ENCODE results near the gene GPR137. TPM values are rescaled to one million over a fixed set of nuclear protein-coding genes. Genes with fewer than 3 reads are reported as not detected.

Gene GPR137
- total and polyA plus RNA-seq, 2 experiments from 2014 or later: 16.3 to 32.5 TPM

- TF ChIP-seq, protein P1, sequence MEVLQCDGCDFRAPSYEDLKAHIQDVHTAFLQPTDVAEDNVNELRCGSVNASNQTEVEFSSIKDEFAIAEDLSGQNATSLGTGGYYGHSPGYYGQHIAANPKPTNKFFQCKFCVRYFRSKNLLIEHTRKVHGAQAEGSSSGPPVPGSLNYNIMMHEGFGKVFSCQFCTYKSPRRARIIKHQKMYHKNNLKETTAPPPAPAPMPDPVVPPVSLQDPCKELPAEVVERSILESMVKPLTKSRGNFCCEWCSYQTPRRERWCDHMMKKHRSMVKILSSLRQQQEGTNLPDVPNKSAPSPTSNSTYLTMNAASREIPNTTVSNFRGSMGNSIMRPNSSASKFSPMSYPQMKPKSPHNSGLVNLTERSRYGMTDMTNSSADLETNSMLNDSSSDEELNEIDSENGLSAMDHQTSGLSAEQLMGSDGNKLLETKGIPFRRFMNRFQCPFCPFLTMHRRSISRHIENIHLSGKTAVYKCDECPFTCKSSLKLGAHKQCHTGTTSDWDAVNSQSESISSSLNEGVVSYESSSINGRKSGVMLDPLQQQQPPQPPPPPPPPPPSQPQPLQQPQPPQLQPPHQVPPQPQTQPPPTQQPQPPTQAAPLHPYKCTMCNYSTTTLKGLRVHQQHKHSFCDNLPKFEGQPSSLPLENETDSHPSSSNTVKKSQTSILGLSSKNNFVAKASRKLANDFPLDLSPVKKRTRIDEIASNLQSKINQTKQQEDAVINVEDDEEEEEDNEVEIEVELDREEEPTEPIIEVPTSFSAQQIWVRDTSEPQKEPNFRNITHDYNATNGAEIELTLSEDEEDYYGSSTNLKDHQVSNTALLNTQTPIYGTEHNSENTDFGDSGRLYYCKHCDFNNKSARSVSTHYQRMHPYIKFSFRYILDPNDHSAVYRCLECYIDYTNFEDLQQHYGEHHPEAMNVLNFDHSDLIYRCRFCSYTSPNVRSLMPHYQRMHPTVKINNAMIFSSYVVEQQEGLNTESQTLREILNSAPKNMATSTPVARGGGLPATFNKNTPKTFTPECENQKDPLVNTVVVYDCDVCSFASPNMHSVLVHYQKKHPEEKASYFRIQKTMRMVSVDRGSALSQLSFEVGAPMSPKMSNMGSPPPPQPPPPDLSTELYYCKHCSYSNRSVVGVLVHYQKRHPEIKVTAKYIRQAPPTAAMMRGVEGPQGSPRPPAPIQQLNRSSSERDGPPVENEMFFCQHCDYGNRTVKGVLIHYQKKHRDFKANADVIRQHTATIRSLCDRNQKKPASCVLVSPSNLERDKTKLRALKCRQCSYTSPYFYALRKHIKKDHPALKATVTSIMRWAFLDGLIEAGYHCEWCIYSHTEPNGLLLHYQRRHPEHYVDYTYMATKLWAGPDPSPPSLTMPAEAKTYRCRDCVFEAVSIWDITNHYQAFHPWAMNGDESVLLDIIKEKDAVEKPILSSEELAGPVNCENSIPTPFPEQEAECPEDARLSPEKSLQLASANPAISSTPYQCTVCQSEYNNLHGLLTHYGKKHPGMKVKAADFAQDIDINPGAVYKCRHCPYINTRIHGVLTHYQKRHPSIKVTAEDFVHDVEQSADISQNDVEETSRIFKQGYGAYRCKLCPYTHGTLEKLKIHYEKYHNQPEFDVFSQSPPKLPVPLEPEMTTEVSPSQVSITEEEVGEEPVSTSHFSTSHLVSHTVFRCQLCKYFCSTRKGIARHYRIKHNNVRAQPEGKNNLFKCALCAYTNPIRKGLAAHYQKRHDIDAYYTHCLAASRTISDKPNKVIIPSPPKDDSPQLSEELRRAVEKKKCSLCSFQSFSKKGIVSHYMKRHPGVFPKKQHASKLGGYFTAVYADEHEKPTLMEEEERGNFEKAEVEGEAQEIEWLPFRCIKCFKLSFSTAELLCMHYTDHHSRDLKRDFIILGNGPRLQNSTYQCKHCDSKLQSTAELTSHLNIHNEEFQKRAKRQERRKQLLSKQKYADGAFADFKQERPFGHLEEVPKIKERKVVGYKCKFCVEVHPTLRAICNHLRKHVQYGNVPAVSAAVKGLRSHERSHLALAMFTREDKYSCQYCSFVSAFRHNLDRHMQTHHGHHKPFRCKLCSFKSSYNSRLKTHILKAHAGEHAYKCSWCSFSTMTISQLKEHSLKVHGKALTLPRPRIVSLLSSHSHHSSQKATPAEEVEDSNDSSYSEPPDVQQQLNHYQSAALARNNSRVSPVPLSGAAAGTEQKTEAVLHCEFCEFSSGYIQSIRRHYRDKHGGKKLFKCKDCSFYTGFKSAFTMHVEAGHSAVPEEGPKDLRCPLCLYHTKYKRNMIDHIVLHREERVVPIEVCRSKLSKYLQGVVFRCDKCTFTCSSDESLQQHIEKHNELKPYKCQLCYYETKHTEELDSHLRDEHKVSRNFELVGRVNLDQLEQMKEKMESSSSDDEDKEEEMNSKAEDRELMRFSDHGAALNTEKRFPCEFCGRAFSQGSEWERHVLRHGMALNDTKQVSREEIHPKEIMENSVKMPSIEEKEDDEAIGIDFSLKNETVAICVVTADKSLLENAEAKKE (CRISPR knock-in tag; IDR thresholded peaks at IDR 0.05): no peak
- TF ChIP-seq CREB1 (CRISPR knock-in tag; IDR thresholded peaks at IDR 0.05; ENCODE audit: low read depth): no peak
- no peak for TF ChIP-seq STAT1 (IDR thresholded peaks at IDR 0.05; ENCODE audit: unreplicated experiment)
- TF ChIP-seq JUNB (IDR thresholded peaks at IDR 0.05; ENCODE audit: unreplicated experiment): no peak
- no peak for TF ChIP-seq EZH2 (IDR thresholded peaks at IDR 0.05; ENCODE audit: low read depth, unreplicated experiment)
- TF ChIP-seq ETS1 (IDR thresholded peaks at IDR 0.05): no peak
- no peak for TF ChIP-seq ZNF114 (CRISPR knock-in tag; IDR thresholded peaks at IDR 0.05)
- TF ChIP-seq POLR2AphosphoS5 (IDR thresholded peaks at IDR 0.05; ENCODE audit: low read depth): no peak
Measured at GRCh38 chr11:64283092-64283491, 2.6 kb upstream of the GPR137 start (continued).

Measured in GM23338 (cell line).